HEK293 (cell line): ENCODE measurements around the gene AGPAT1.

Experiments used
- CTCF ChIA-PET: fragments of 350-600 bp; formaldehyde crosslinking; extraction: SDS; loops from one replicate; lab custom pipeline; 2021; ENCODE audit warnings: antibody characterized with exemption; lab: Yijun Ruan, JAX
- POLR2A ChIA-PET: fragments of 300-600 bp; formaldehyde crosslinking; extraction: SDS; loops from one replicate; lab custom pipeline; 2020; ENCODE audit warnings: antibody characterized with exemption, inconsistent platforms; lab: Yijun Ruan, JAX
- H3K27ac ChIP-seq: fragments of 200-500 bp; sonication (Bioruptor generic); 2 replicates; pipeline ENCODE4 v1.5.1; 2014; ENCODE audit warnings: low read depth, low read length, control low read depth, inconsistent platforms; ENCODE audit errors: extremely low read depth
- H3K36me3 ChIP-seq, 2 experiments: fragments of 200-500 bp in 1 of 2; sonication (Bioruptor generic) in 1 of 2; 1 replicate in 1 of 2; 2 replicates in 1 of 2; pipeline ENCODE4 v1.5.1; 2014 to 2017; ENCODE audit warnings: inconsistent platforms in 2 of 2, low read length in 2 of 2; ENCODE audit not compliant: control insufficient read depth in 2 of 2, insufficient read depth in 1 of 2
- H3K4me1 ChIP-seq: fragments of 200-500 bp; sonication (Bioruptor generic); 2 replicates; pipeline ENCODE4 v1.5.1; 2014; ENCODE audit warnings: mild to moderate bottlenecking, low read length, inconsistent platforms; ENCODE audit not compliant: control insufficient read depth, insufficient read depth
- H3K4me3 ChIP-seq: 2 replicates; pipeline ENCODE4 v1.5.1; 2011; ENCODE audit warnings: low read depth, mild to moderate bottlenecking, control low read depth, low read length, moderate library complexity
- H3K9me3 ChIP-seq: fragments of 200-500 bp; sonication (Bioruptor generic); 2 replicates; pipeline ENCODE4 v1.5.1; 2014; ENCODE audit warnings: low read depth, low read length, inconsistent platforms; ENCODE audit not compliant: control insufficient read depth, insufficient read depth
- BCL11A ChIP-seq: fragments of 450-650 bp; formaldehyde crosslinking; IDR thresholded peaks from 2 replicates; pipeline ENCODE4 v1.5.1; 2016; ENCODE audit warnings: low read depth, missing biosample characterization, missing genetic modification characterization
- CTCF ChIP-seq: fragments of 450-650 bp; formaldehyde crosslinking; IDR thresholded peaks from 2 replicates; pipeline ENCODE4 v1.5.1; 2016; ENCODE audit warnings: missing biosample characterization, missing genetic modification characterization
- GLIS1 ChIP-seq: fragments of 450-650 bp; formaldehyde crosslinking; IDR thresholded peaks from 2 replicates; pipeline ENCODE4 v1.5.1; 2016; ENCODE audit warnings: missing biosample characterization, missing genetic modification characterization
- IKZF3 ChIP-seq: fragments of 450-650 bp; IDR thresholded peaks from 2 replicates; pipeline ENCODE4 v1.5.0; 2018; ENCODE audit warnings: missing biosample characterization, mild to moderate bottlenecking, missing genetic modification characterization, moderate library complexity
- INSM2 ChIP-seq: fragments of 450-650 bp; formaldehyde crosslinking; IDR thresholded peaks from 2 replicates; pipeline ENCODE4 v1.5.1; 2016; ENCODE audit warnings: missing biosample characterization, missing genetic modification characterization
- KLF1 ChIP-seq: fragments of 450-650 bp; formaldehyde crosslinking; IDR thresholded peaks from 2 replicates; pipeline ENCODE4 v1.5.1; 2016; ENCODE audit warnings: missing biosample characterization, missing genetic modification characterization
- KLF7 ChIP-seq: fragments of 450-650 bp; formaldehyde crosslinking; IDR thresholded peaks from 2 replicates; pipeline ENCODE4 v1.5.1; 2016; ENCODE audit warnings: missing biosample characterization, missing genetic modification characterization, borderline replicate concordance
- KLF8 ChIP-seq: fragments of 450-650 bp; formaldehyde crosslinking; IDR thresholded peaks from 2 replicates; pipeline ENCODE4 v1.5.1; 2016; ENCODE audit warnings: missing biosample characterization, missing genetic modification characterization
- PRDM4 ChIP-seq: fragments of 450-650 bp; formaldehyde crosslinking; IDR thresholded peaks from 2 replicates; pipeline ENCODE4 v1.5.1; 2017; ENCODE audit warnings: missing biosample characterization, missing genetic modification characterization
- SP2 ChIP-seq: fragments of 450-650 bp; formaldehyde crosslinking; IDR thresholded peaks from 2 replicates; pipeline ENCODE4 v1.5.1; 2016; ENCODE audit warnings: missing biosample characterization, missing genetic modification characterization
- SP3 ChIP-seq: fragments of 450-650 bp; formaldehyde crosslinking; IDR thresholded peaks from 2 replicates; pipeline ENCODE4 v1.5.1; 2016; ENCODE audit warnings: missing biosample characterization, missing genetic modification characterization
- SP7 ChIP-seq: fragments of 450-650 bp; formaldehyde crosslinking; IDR thresholded peaks from 2 replicates; pipeline ENCODE4 v1.5.1; 2016; ENCODE audit warnings: missing biosample characterization, missing genetic modification characterization
- ZBTB21 ChIP-seq: fragments of 450-650 bp; formaldehyde crosslinking; IDR thresholded peaks from 2 replicates; pipeline ENCODE4 v1.5.1; 2017; ENCODE audit warnings: missing biosample characterization, missing genetic modification characterization
- ZBTB6 ChIP-seq: fragments of 450-650 bp; formaldehyde crosslinking; IDR thresholded peaks from 2 replicates; pipeline ENCODE4 v1.5.1; 2017; ENCODE audit warnings: missing biosample characterization, missing genetic modification characterization
- ZBTB8A ChIP-seq: fragments of 450-650 bp; formaldehyde crosslinking; IDR thresholded peaks from 2 replicates; pipeline ENCODE4 v1.5.1; 2016; ENCODE audit warnings: missing biosample characterization, missing genetic modification characterization
- ZEB2 ChIP-seq: fragments of 450-650 bp; formaldehyde crosslinking; IDR thresholded peaks from 2 replicates; pipeline ENCODE4 v1.5.1; 2016; ENCODE audit warnings: missing biosample characterization, missing genetic modification characterization
- ZFHX2 ChIP-seq: fragments of 450-650 bp; formaldehyde crosslinking; conservative IDR thresholded peaks from 2 replicates; pipeline ENCODE4 v1.5.1; 2016; ENCODE audit warnings: missing biosample characterization, missing genetic modification characterization
- ZNF2 ChIP-seq: fragments of 450-650 bp; formaldehyde crosslinking; IDR thresholded peaks from 2 replicates; pipeline ENCODE4 v1.5.1; 2016; ENCODE audit warnings: missing biosample characterization, missing genetic modification characterization
- ZNF341 ChIP-seq: fragments of 450-650 bp; formaldehyde crosslinking; IDR thresholded peaks from 2 replicates; pipeline ENCODE4; 2016; ENCODE audit warnings: low read depth, missing biosample characterization, missing genetic modification characterization
- ZNF423 ChIP-seq: fragments of 450-650 bp; formaldehyde crosslinking; IDR thresholded peaks from 2 replicates; pipeline ENCODE4 v1.5.1; 2016; ENCODE audit warnings: missing biosample characterization, missing genetic modification characterization
- ZNF544 ChIP-seq: fragments of 450-650 bp; formaldehyde crosslinking; IDR thresholded peaks from 2 replicates; pipeline ENCODE4 v1.5.0; 2017; ENCODE audit warnings: missing biosample characterization, missing genetic modification characterization
- ZNF600 ChIP-seq: fragments of 450-650 bp; formaldehyde crosslinking; IDR thresholded peaks from 2 replicates; pipeline ENCODE4 v1.5.1; 2016; ENCODE audit warnings: missing biosample characterization, missing genetic modification characterization
- ZNF623 ChIP-seq: fragments of 450-650 bp; formaldehyde crosslinking; IDR thresholded peaks from 2 replicates; pipeline ENCODE4 v1.5.1; 2016; ENCODE audit warnings: missing biosample characterization, missing genetic modification characterization
- ZNF639 ChIP-seq: fragments of 450-650 bp; formaldehyde crosslinking; IDR thresholded peaks from 2 replicates; pipeline ENCODE4 v1.5.1; 2016; ENCODE audit warnings: missing biosample characterization, missing genetic modification characterization
- ZNF677 ChIP-seq: fragments of 450-650 bp; IDR thresholded peaks from 2 replicates; pipeline ENCODE4 v1.5.0; 2018; ENCODE audit warnings: missing biosample characterization, mild to moderate bottlenecking, missing genetic modification characterization, moderate library complexity
- ZNF76 ChIP-seq: fragments of 450-650 bp; formaldehyde crosslinking; IDR thresholded peaks from 2 replicates; pipeline ENCODE4; 2016; ENCODE audit warnings: low read depth, missing biosample characterization, missing genetic modification characterization, borderline replicate concordance
- ZNF843 ChIP-seq: fragments of 450-650 bp; formaldehyde crosslinking; IDR thresholded peaks from 2 replicates; pipeline ENCODE4 v1.5.1; 2016; ENCODE audit warnings: missing biosample characterization, missing genetic modification characterization

The AGPAT1 gene

GRCh38 chr6:32190054-32190851, 14.4 kb upstream of the AGPAT1 start, which contains the start of gene PBX2:
Gene PBX2, minus strand, starts transcription at chr6:32190202. Its CDS starts 287 bp downstream, at chr6:32189915.
- ChIA-PET POLR2A (interaction anchor here (0.6 to 2.2 kb wide), 15 partner anchors 11 to 1082 kb away, joined by 3 to 18 read pairs (median 6); partner anchors contain the start of genes AGPAT1, ATF6B, FKBPL and GPANK1), CTCF (interaction anchor here (0.6 to 1.8 kb wide), 3 partner anchors 8 to 71 kb away, joined by 3 to 6 read pairs (median 3); no protein-coding TSS in a partner anchor)
- Histone ChIP-seq H3K36me3 (peaks cover 0 to 27% of the 10 kb centered on the region in 2 experiments; a peak in 1 of 3 replicates), H3K4me3 (peak within 1 kb of the TSS; percentile 62), H3K27ac (peak within 1 kb of the TSS; percentile 77), H3K4me1 (peaks cover 10% of the 10 kb centered on the region), H3K9me3 (no peaks in the 10 kb centered on the region)
- TF ChIP-seq ZBTB8A (tag by site-specific recombination) = 0 out of 2 replicates have a peak, but pooled peaks have one; percentile 31
- peak; percentile 77 for TF ChIP-seq BCL11A (tag by site-specific recombination)
- TF ChIP-seq ZBTB21 = peak; percentile 28; the same call in 1 of the 2 replicates
- peak; percentile 70; the same call in 1 of the 2 replicates for TF ChIP-seq ZNF600 (tag by site-specific recombination)
- peak; percentile 69 for TF ChIP-seq ZNF341
- peak; percentile 45; the same call in 1 of the 2 replicates for TF ChIP-seq INSM2
- peak; percentile 87 for TF ChIP-seq IKZF3 (tag by site-specific recombination)
- peak; percentile 64 for TF ChIP-seq KLF1 (tag by site-specific recombination)
- TF ChIP-seq ZEB2 (tag by site-specific recombination) = peak; percentile 82
- TF ChIP-seq ZFHX2 (tag by site-specific recombination) = peak; percentile 93
- peak; percentile 77; the same call in 1 of the 2 replicates for TF ChIP-seq ZNF639 (tag by site-specific recombination)
- TF ChIP-seq ZNF2 (tag by site-specific recombination) = peak; percentile 61; the same call in 1 of the 2 replicates
- peak; percentile 98 for TF ChIP-seq SP2 (tag by site-specific recombination)
- TF ChIP-seq PRDM4 (tag by site-specific recombination) = peak; percentile 26; the same call in 1 of the 2 replicates
- peak; percentile 4; the same call in 1 of the 2 replicates for TF ChIP-seq ZBTB6 (tag by site-specific recombination)
- TF ChIP-seq ZNF544 = no peak
- peak; percentile 96 for TF ChIP-seq SP3 (tag by site-specific recombination)
- TF ChIP-seq CTCF (tag by site-specific recombination) = no peak; the same call in 1 of the 2 replicates
- 0 out of 2 replicates have a peak, but pooled peaks have one; percentile 51 for TF ChIP-seq KLF7
- TF ChIP-seq GLIS1 (tag by site-specific recombination) = peak; percentile 67
- 0 out of 2 replicates have a peak, but pooled peaks have one; percentile 17 for TF ChIP-seq ZNF76 (tag by site-specific recombination)
- TF ChIP-seq ZNF843 (tag by site-specific recombination) = peak; percentile 42; the same call in 1 of the 2 replicates
- TF ChIP-seq SP7 (tag by site-specific recombination) = peak; percentile 80
- peak; percentile 45 for TF ChIP-seq ZNF423
- no peak for TF ChIP-seq ZNF677 (tag by site-specific recombination)
- peak; percentile 86 for TF ChIP-seq KLF8 (tag by site-specific recombination)
- TF ChIP-seq ZNF623 (tag by site-specific recombination) = no peak
